Fibroblast of lung (primary cell): ENCODE data around the gene IDUA. TPM values are rescaled to one million over a fixed set of nuclear protein-coding genes. Genes with fewer than 3 reads are reported as not detected.

Source experiments
- DNase-seq, 2 donors: peaks; one replicate each; pipeline versions ENCODE4 v3.0.0 to v3.0.0-alpha.2; 2010; ENCODE audit warnings: low read depth in 2 of 2
- H2AFZ ChIP-seq: 2 replicates; pipeline ENCODE4 v1.5.1; 2012; ENCODE audit warnings: low read length, control low read depth, inconsistent platforms
- H3K27ac ChIP-seq: 2 replicates; pipeline ENCODE4 v1.5.1; 2011; ENCODE audit warnings: low read length, control low read depth; ENCODE audit not compliant: insufficient read depth
- H3K27me3 ChIP-seq: 2 replicates; pipeline ENCODE4 v1.5.1; 2011; ENCODE audit warnings: mild to moderate bottlenecking, low read length; ENCODE audit not compliant: control insufficient read depth, insufficient read depth
- H3K36me3 ChIP-seq: 2 replicates; pipeline ENCODE4 v1.5.1; 2011; ENCODE audit warnings: low read length; ENCODE audit not compliant: control insufficient read depth, insufficient read depth
- H3K4me1 ChIP-seq: 2 replicates; pipeline ENCODE4 v1.5.1; 2011; ENCODE audit warnings: low read length; ENCODE audit not compliant: control insufficient read depth, insufficient read depth; ENCODE audit errors: extremely low read depth
- H3K4me2 ChIP-seq: 2 replicates; pipeline ENCODE4 v1.5.1; 2011; ENCODE audit warnings: low read length, control low read depth; ENCODE audit not compliant: insufficient read depth; ENCODE audit errors: extremely low read depth
- H3K4me3 ChIP-seq, 4 experiments: fragments of 200-600 bp in 1 of 4; sonication (generic) in 1 of 4; replicated peaks in 1 of 4; 2 replicates each; pipeline ENCODE4 v1.5.1; 2011 to 2016; ENCODE audit warnings: low read length in 4 of 4, low read depth in 3 of 4, mild to moderate bottlenecking in 3 of 4, control low read depth in 2 of 4, inconsistent platforms in 1 of 4, mixed read lengths in 1 of 4; ENCODE audit not compliant: insufficient read depth in 1 of 4; ENCODE audit errors: control extremely low read depth in 1 of 4
- H3K79me2 ChIP-seq: 2 replicates; pipeline ENCODE4 v1.5.1; 2012; ENCODE audit warnings: mild to moderate bottlenecking, low read length, inconsistent platforms; ENCODE audit not compliant: control insufficient read depth, insufficient read depth
- H3K9ac ChIP-seq: 2 replicates; pipeline ENCODE4 v1.5.1; 2011; ENCODE audit warnings: mild to moderate bottlenecking, low read length, control low read depth; ENCODE audit not compliant: insufficient read depth
- H3K9me3 ChIP-seq: 2 replicates; pipeline ENCODE4 v1.5.1; 2012; ENCODE audit warnings: low read depth, low read length; ENCODE audit not compliant: control insufficient read depth, insufficient read depth
- H4K20me1 ChIP-seq: 2 replicates; pipeline ENCODE4 v1.5.1; 2011; ENCODE audit warnings: low read length; ENCODE audit not compliant: control insufficient read depth, insufficient read depth; ENCODE audit errors: extremely low read depth
- EZH2 ChIP-seq: IDR thresholded peaks from 2 replicates; pipeline ENCODE4 v1.5.1; 2012; ENCODE audit warnings: low read length, control low read depth, mild to moderate bottlenecking; ENCODE audit errors: missing control alignments
- polyA plus RNA-seq, 2 donors: library from polyadenylated mRNA; depleted of rRNA in 1 of 2; stranded (reverse) in 1 of 2; unstranded in 1 of 2; fragments of >200 nt; gene quantifications; 2 replicates each; pipeline ENCODE4 v1.2.1, GENCODE V29; 2011 to 2012; ENCODE audit warnings: missing spikeins in 1 of 2
- total RNA-seq: library from RNA; depleted of rRNA; stranded (reverse); fragments of >200 nt; gene quantifications from 2 replicates; pipeline ENCODE4 v1.2.1, GENCODE V29; 2014
- TF ChIP-seq, protein P1 (sequence below), 2 donors: IDR thresholded peaks in 1 of 2; conservative IDR thresholded peaks in 1 of 2; 1 replicate in 1 of 2; 2 replicates in 1 of 2; pipeline ENCODE4 v1.5.1; 2011 to 2012; ENCODE audit warnings: low read length in 2 of 2, control low read depth in 1 of 2, inconsistent platforms in 1 of 2, low read depth in 1 of 2, mild to moderate bottlenecking in 1 of 2

The IDUA gene
- total and polyA plus RNA-seq, 2 donors (not counting 1 experiment from before 2014, with no cell fraction given) = 3.1 to 11.1 TPM

DNA sequence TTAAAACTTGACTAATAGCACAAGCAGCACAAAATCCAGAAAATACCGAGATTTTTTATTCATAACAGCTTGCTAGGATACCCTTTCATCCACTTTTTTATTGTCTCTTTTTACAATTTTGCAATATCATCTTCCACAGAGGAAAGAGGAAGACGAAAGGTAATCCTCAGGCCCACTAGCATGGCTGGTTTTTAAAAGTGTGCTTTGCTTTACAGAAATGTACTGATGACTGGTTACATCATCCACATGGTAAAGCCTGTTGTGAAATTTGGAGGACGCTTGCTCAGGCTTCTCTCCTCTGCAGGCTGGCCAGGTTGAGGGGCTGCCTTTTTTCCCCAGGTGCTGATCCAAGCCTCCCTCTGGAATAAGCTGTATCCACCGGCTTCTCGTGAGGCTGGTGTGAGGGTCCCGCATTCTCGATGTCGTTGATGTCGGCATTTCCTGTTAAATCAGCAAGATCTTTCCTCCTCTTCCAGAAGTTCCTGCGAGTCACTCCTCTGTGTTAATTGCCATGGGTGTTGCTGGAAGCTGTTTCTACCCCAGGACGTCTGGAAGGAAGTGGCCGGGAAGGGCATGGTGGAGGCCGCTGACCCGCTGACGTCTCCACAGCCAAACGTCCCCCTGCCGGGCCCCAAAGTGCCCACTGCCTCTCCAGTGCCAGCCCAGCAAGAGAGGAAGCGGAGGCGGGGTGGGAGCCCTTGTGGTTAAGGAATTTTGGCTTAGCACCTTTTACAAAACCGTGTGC is 7.7 kb upstream of the IDUA start:
- no peaks in the 10 kb centered on the region for H3K9me3 ChIP-seq
- no peak overlapping the region for H2AFZ ChIP-seq
- no peaks in the 10 kb centered on the region for H3K4me1 ChIP-seq
- no peak overlapping the region for H3K4me3 ChIP-seq
- H3K27ac ChIP-seq = no peak overlapping the region
- H3K36me3 ChIP-seq = no peaks in the 10 kb centered on the region
- peak in 1 of 2 donors; percentile 72 for DNase-seq
- no peak overlapping the region for H3K9ac ChIP-seq
- no peaks in the 10 kb centered on the region for H3K27me3 ChIP-seq
- no peak overlapping the region for H3K4me2 ChIP-seq
- no peaks in the 10 kb centered on the region for H4K20me1 ChIP-seq
- TF ChIP-seq, protein P1, sequence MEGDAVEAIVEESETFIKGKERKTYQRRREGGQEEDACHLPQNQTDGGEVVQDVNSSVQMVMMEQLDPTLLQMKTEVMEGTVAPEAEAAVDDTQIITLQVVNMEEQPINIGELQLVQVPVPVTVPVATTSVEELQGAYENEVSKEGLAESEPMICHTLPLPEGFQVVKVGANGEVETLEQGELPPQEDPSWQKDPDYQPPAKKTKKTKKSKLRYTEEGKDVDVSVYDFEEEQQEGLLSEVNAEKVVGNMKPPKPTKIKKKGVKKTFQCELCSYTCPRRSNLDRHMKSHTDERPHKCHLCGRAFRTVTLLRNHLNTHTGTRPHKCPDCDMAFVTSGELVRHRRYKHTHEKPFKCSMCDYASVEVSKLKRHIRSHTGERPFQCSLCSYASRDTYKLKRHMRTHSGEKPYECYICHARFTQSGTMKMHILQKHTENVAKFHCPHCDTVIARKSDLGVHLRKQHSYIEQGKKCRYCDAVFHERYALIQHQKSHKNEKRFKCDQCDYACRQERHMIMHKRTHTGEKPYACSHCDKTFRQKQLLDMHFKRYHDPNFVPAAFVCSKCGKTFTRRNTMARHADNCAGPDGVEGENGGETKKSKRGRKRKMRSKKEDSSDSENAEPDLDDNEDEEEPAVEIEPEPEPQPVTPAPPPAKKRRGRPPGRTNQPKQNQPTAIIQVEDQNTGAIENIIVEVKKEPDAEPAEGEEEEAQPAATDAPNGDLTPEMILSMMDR (conservative IDR thresholded peaks at IDR 0.05 in 1 of 2, IDR thresholded peaks at IDR 0.05 in 1 of 2; ENCODE audit: low read depth in 1 of 2, low read length in 2 of 2) = no peak
- TF ChIP-seq EZH2 = no peak
- no peaks in the 10 kb centered on the region for H3K79me2 ChIP-seq

DNA sequence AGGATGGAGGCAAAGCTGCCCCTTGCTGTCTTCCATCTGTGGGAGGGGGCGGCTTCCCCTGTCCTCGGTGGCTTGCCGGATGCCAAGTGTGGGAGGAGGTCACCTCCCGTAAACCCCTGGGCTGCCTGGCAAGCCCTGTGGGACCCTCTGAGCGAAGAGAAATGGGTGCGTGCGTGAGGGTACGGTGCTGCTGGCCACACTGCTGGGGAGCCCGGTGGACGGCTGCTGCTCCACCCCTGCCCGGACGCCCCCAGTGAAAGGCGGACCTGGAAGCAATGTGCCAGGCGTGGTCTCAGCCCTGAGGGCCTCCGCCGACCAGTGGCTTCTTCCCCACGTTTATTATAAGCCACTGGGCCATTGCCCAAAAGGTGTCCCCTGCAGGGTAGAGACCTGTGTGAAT is 4.6 kb upstream of the IDUA start:
- Histone ChIP-seq H3K36me3 (no peaks in the 10 kb centered on the region), H3K9ac (no peak overlapping the region), H4K20me1 (no peaks in the 10 kb centered on the region), H3K4me1 (no peaks in the 10 kb centered on the region), H3K27ac (no peak overlapping the region), H2AFZ (no peak overlapping the region), H3K4me2 (no peak overlapping the region), H3K4me3 (no peak overlapping the region), H3K79me2 (no peaks in the 10 kb centered on the region), H3K27me3 (no peaks in the 10 kb centered on the region), H3K9me3 (no peaks in the 10 kb centered on the region)
- DNase-seq = no peak
- TF ChIP-seq, protein P1 (conservative IDR thresholded peaks at IDR 0.05 in 1 of 2, IDR thresholded peaks at IDR 0.05 in 1 of 2; ENCODE audit: low read depth in 1 of 2, low read length in 2 of 2) = no peak
- no peak for TF ChIP-seq EZH2

DNA sequence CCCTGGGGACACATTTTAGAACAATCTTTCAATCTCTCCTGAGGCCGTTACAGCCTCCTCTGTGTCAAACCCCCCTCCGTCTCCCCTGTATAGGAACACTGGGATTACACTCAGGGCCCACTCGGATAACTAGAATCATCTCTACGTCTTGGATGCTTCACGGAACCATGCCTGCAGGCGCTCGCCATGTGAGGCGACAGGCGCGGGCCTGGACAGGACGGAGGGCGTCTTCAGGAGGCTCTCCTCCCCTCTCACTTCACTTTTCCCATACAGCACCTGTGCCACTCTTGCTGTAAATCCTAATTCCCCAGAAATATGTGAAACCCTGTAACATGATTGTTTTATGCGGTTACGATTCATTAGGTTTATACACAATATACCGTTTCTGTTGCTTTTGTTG is 4.0 kb upstream of the IDUA start:
- H3K4me3 ChIP-seq = no peak overlapping the region
- no peaks in the 10 kb centered on the region for H3K36me3 ChIP-seq
- H4K20me1 ChIP-seq = no peaks in the 10 kb centered on the region
- H3K9ac ChIP-seq = no peak overlapping the region
- H3K9me3 ChIP-seq = no peaks in the 10 kb centered on the region
- H2AFZ ChIP-seq = no peak overlapping the region
- H3K27me3 ChIP-seq = no peaks in the 10 kb centered on the region
- no peak overlapping the region for H3K4me2 ChIP-seq
- H3K4me1 ChIP-seq = no peaks in the 10 kb centered on the region
- TF ChIP-seq EZH2 = no peak
- TF ChIP-seq, protein P1 (conservative IDR thresholded peaks at IDR 0.05 in 1 of 2, IDR thresholded peaks at IDR 0.05 in 1 of 2; ENCODE audit: low read depth in 1 of 2, low read length in 2 of 2) = no peak
- DNase-seq = no peak
- no peaks in the 10 kb centered on the region for H3K79me2 ChIP-seq
- H3K27ac ChIP-seq = no peak overlapping the region
